Measurements from ENCODE around the gene DGKI. TPM values are rescaled to one million over a fixed set of nuclear protein-coding genes. Genes with fewer than 3 reads are reported as not detected.

DGKI gene
- total and polyA plus RNA-seq, 2 of the 13 experiments (the other 11 are each of a cell fraction or from before 2014, with no cell fraction given) = 0.09 to 0.17 TPM

- no peak overlapping the region for H3K4me2 ChIP-seq (ENCODE audit: low read depth, low read length)
- no peak overlapping the region for H3K9ac ChIP-seq (ENCODE audit: insufficient read depth, low read depth, low read length)
- in situ Hi-C loops (cut with HindIII; ENCODE audit: extremely low pct_ligation_motif_present, low pct_unique_long_range_greater_than_20kb) (no loop called here), intact Hi-C loops (cut with micrococcal nuclease; ENCODE audit: unreplicated experiment) (no loop called here)
- no peak for FAIRE-seq
- TF ChIP-seq ZNF317 (CRISPR knock-in tag; IDR thresholded peaks at IDR 0.05) (no peak), GABPA (IDR thresholded peaks at IDR 0.05; ENCODE audit: low read depth, low read length) (no peak), GABPA (CRISPR knock-in tag; IDR thresholded peaks at IDR 0.05; ENCODE audit: low read depth) (no peak), ONECUT2 (CRISPR knock-in tag; IDR thresholded peaks at IDR 0.05) (no peak), ZNF780A (CRISPR knock-in tag; IDR thresholded peaks at IDR 0.05) (no peak), NCOA2 (CRISPR knock-in tag; IDR thresholded peaks at IDR 0.05) (no peak), RCOR2 (CRISPR knock-in tag; IDR thresholded peaks at IDR 0.05) (no peak), NFATC3 (CRISPR knock-in tag; IDR thresholded peaks at IDR 0.05) (no peak), RAD51 (IDR thresholded peaks at IDR 0.05; ENCODE audit: borderline replicate concordance) (no peak), ZBTB4 (CRISPR knock-in tag; IDR thresholded peaks at IDR 0.05; ENCODE audit: borderline replicate concordance) (no peak), RELA (CRISPR knock-in tag; IDR thresholded peaks at IDR 0.05) (no peak), ZNF841 (CRISPR knock-in tag; IDR thresholded peaks at IDR 0.05; ENCODE audit: borderline replicate concordance) (no peak), ZNF557 (CRISPR knock-in tag; IDR thresholded peaks at IDR 0.05) (no peak), BRD4 (CRISPR knock-in tag; IDR thresholded peaks at IDR 0.05) (no peak), ZNF562 (CRISPR knock-in tag; IDR thresholded peaks at IDR 0.05; ENCODE audit: borderline replicate concordance) (no peak), PHF8 (CRISPR knock-in tag; IDR thresholded peaks at IDR 0.05) (no peak)
- TF ChIP-seq, protein P1, sequence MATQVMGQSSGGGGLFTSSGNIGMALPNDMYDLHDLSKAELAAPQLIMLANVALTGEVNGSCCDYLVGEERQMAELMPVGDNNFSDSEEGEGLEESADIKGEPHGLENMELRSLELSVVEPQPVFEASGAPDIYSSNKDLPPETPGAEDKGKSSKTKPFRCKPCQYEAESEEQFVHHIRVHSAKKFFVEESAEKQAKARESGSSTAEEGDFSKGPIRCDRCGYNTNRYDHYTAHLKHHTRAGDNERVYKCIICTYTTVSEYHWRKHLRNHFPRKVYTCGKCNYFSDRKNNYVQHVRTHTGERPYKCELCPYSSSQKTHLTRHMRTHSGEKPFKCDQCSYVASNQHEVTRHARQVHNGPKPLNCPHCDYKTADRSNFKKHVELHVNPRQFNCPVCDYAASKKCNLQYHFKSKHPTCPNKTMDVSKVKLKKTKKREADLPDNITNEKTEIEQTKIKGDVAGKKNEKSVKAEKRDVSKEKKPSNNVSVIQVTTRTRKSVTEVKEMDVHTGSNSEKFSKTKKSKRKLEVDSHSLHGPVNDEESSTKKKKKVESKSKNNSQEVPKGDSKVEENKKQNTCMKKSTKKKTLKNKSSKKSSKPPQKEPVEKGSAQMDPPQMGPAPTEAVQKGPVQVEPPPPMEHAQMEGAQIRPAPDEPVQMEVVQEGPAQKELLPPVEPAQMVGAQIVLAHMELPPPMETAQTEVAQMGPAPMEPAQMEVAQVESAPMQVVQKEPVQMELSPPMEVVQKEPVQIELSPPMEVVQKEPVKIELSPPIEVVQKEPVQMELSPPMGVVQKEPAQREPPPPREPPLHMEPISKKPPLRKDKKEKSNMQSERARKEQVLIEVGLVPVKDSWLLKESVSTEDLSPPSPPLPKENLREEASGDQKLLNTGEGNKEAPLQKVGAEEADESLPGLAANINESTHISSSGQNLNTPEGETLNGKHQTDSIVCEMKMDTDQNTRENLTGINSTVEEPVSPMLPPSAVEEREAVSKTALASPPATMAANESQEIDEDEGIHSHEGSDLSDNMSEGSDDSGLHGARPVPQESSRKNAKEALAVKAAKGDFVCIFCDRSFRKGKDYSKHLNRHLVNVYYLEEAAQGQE (IDR thresholded peaks at IDR 0.05; ENCODE audit: borderline replicate concordance in 1 of 2, low read depth in 1 of 2, low read length in 2 of 2) = no peak
- no peak overlapping the region for H2AFZ ChIP-seq (ENCODE audit: low read length)
- ChIA-PET CTCF (ENCODE audit: low intra/inter-chr PET ratio, low total read pairs) (no interaction called here), POLR2A (no interaction called here)
- no peaks in the 10 kb centered on the region for H3K27me3 ChIP-seq (ENCODE audit: control insufficient read depth in 1 of 2, insufficient read depth in 2 of 2, low read length in 2 of 2)
- H4K20me1 ChIP-seq (ENCODE audit: insufficient read depth, low read length) = no peaks in the 10 kb centered on the region; the same call in 1 of the 2 replicates
- ATAC-seq = no peak
- no peak for DNase-seq (ENCODE audit: low spot score)
- H3K4me3 ChIP-seq (replicated peaks in 1 of 3; ENCODE audit: insufficient read depth in 1 of 3, low read depth in 2 of 3, low read length in 3 of 3) = no peak overlapping the region
- H3K36me3 ChIP-seq (replicated peaks in 1 of 2; ENCODE audit: control insufficient read depth in 1 of 2, insufficient read depth in 2 of 2, low read length in 2 of 2) = peaks cover 42 to 89% of the 10 kb centered on the region in 2 experiments
- peaks cover 12% of the 10 kb centered on the region for H3K79me2 ChIP-seq (ENCODE audit: insufficient read depth, low read length)
- no TSS peak for BruUV-seq (replicated peaks)
- no peaks in the 10 kb centered on the region for H3K9me3 ChIP-seq (ENCODE audit: low read length)
- WGBS (ENCODE audit: low lambda C conversion rate) = 98% methylated on average over 5 of the region's 5 CpGs
- H3K4me1 ChIP-seq (ENCODE audit: insufficient read depth, low read length) = peaks cover 7% of the 10 kb centered on the region
- H3K27ac ChIP-seq (ENCODE audit: extremely low read length, insufficient read depth, low read length) = no peak overlapping the region
These were observed 38.9 kb upstream of the DGKI start for GRCh38 chr7:137885678-137886077.
